HFFc6 (cell line): ENCODE results near the gene RPS6KA3. TPM values are rescaled to one million over a fixed set of nuclear protein-coding genes. Genes with fewer than 3 reads are reported as not detected.
"Not testable (repeated sequence)": the region's sequence is repeated elsewhere in the genome, so short reads cannot be mapped to it uniquely, and the experiment has no call there.

Experiments used
- DNase-seq: peaks from one replicate; pipeline ENCODE4 v3.0.0-alpha.2; 2018
- H3K27ac Mint-ChIP-seq: 2 replicates; pipeline ENCODE4 v1.8.0; 2020; ENCODE audit warnings: mild to moderate bottlenecking, mixed read lengths
- H3K27me3 Mint-ChIP-seq: 2 replicates; pipeline ENCODE4 v1.8.0; 2021; ENCODE audit warnings: mild to moderate bottlenecking, moderate library complexity, mixed read lengths; ENCODE audit not compliant: insufficient read depth
- H3K36me3 Mint-ChIP-seq: 2 replicates; pipeline ENCODE4 v1.8.0; 2021; ENCODE audit warnings: low read depth, mixed read lengths
- H3K4me1 Mint-ChIP-seq: 2 replicates; pipeline ENCODE4 v1.8.0; 2020; ENCODE audit warnings: low read depth, mixed read lengths
- H3K4me3 Mint-ChIP-seq: 2 replicates; pipeline ENCODE4 v1.8.0; 2020; ENCODE audit warnings: mild to moderate bottlenecking, moderate library complexity, mixed read lengths
- H3K9me3 Mint-ChIP-seq: 2 replicates; pipeline ENCODE4 v1.8.0; 2020; ENCODE audit warnings: mild to moderate bottlenecking, mixed read lengths
- CTCF ChIP-seq: fragments of 200-600 bp; sonication (generic); IDR thresholded peaks from 2 replicates; pipeline ENCODE4 v1.5.0; 2021; ENCODE audit warnings: antibody characterized with exemption, mild to moderate bottlenecking
- total RNA-seq, 6 experiments: library from RNA; stranded (reverse); fragmentation: NEBNext Ultra II Directional; extraction: Animal tissue kit (Norgen Biotek cat#: 25700); gene quantifications; 2 replicates in 1 of 6; 3 replicates in 5 of 6; pipeline ENCODE4 v1.2.3, GENCODE V29; 2021

Gene RPS6KA3
- total RNA-seq, 6 experiments from 2014 or later = 21.5 to 28.3 (median 24.7) TPM

DNA sequence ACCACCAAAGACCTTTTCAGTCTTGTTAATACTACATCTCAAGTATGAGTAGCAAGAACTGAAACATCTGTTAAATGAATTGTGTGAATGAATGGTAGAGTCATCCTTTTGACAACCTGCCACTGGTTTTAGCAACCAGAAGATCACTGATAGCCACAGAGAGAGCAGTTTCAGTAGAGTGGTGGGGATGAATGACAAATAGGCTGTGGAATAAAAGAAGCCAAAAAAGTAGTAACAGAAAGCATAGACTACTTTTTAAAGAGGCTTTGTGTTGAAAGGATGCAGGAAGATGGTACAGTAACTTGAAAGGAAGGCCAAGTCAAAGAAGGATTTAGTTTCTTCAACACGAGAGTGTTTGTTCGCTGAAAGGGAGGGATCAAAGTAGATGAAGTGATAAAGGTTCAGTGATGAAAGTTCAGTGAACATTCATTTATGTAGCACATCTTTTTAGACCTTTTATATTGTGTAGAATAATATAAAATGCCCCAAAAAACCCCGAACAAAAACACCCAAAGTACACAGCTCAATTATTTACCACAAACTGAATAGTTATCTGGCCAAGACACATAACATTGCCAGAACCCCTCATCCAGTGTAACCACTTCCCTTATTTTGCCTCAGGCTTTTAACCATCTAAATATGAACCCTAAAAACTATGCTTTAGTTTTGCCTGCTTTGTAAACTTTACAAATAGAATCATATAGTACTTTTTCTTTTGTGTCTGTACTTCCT, 84.9 kb downstream of the RPS6KA3 start:
- TF ChIP-seq CTCF = no peak
- H3K4me1 Mint-ChIP-seq = no peaks in the 10 kb centered on the region
- H3K27me3 Mint-ChIP-seq = no peaks in the 10 kb centered on the region
- no peaks in the 10 kb centered on the region; the same call in 1 of the 2 replicates for H3K36me3 Mint-ChIP-seq
- no peaks in the 10 kb centered on the region for H3K9me3 Mint-ChIP-seq
- DNase-seq = no peak
- H3K4me3 Mint-ChIP-seq = no peak overlapping the region
- no peak overlapping the region for H3K27ac Mint-ChIP-seq

DNA sequence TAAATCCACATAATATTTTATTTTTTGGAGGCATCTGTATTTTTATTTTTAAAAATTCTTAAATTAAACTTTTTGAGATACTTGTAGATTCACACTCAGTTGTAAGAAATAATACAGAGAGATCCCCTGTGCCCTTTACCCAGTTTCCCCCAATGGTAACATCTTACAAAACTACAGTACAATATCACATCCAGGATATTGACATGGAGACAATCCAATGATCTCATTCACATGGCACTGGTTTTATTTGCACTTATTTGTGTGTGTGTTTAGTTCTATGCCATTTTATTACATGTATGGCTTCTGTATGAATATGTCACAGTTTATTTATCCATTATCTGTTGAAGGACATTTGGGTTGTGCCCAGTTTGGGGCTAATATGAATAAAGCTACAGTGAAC, 89.6 kb downstream of the RPS6KA3 start:
- no peak overlapping the region for H3K27ac Mint-ChIP-seq
- no peak for DNase-seq
- H3K4me1 Mint-ChIP-seq = no peaks in the 10 kb centered on the region
- H3K4me3 Mint-ChIP-seq = no peak overlapping the region
- H3K9me3 Mint-ChIP-seq = no peaks in the 10 kb centered on the region
- no peaks in the 10 kb centered on the region for H3K27me3 Mint-ChIP-seq
- TF ChIP-seq CTCF = no peak
- no peaks in the 10 kb centered on the region for H3K36me3 Mint-ChIP-seq

DNA sequence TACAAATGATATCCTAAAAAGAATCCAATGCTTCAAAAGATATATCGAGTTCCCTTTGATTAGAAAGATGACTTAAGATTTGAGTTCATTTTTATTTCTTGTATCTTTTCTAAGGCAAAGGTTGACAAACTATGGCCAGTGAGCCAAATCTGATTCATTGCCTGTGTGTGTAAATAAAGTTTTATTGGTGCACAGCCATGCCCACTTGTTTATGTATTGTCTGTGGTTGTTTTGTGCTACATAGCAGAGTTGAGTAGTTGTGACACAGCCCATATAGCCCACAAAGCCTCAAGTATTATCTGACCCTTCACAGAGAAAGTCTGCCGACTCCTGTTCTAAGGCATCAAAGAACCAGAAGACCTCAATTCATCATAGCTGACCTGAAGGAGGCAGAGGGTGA, 92.9 kb downstream of the RPS6KA3 start:
- Mint-ChIP-seq H3K4me1 (no peaks in the 10 kb centered on the region), H3K27ac (no peak overlapping the region), H3K4me3 (no peak overlapping the region), H3K27me3 (no peaks in the 10 kb centered on the region), H3K9me3 (no peaks in the 10 kb centered on the region), H3K36me3 (no peaks in the 10 kb centered on the region)
- DNase-seq = no peak
- no peak for TF ChIP-seq CTCF

- H3K27me3 Mint-ChIP-seq = no peaks in the 10 kb centered on the region; the same call in 1 of the 2 replicates
- H3K9me3 Mint-ChIP-seq = no peaks in the 10 kb centered on the region
- no peaks in the 10 kb centered on the region for H3K36me3 Mint-ChIP-seq
- H3K4me1 Mint-ChIP-seq = no peaks in the 10 kb centered on the region
- TF ChIP-seq CTCF = no peak
- no peak for DNase-seq
- H3K4me3 Mint-ChIP-seq = no peak overlapping the region
- H3K27ac Mint-ChIP-seq = no peak overlapping the region
Measured at GRCh38 chrX:20173313-20173712, 93.4 kb downstream of the RPS6KA3 start.

GRCh38 chrX:20171887-20172286, 94.8 kb downstream of the RPS6KA3 start:
- Mint-ChIP-seq H3K27me3 (no peaks in the 10 kb centered on the region; the same call in 1 of the 2 replicates), H3K9me3 (no peaks in the 10 kb centered on the region), H3K4me1 (no peaks in the 10 kb centered on the region), H3K4me3 (no peak overlapping the region), H3K36me3 (no peaks in the 10 kb centered on the region), H3K27ac (no peak overlapping the region)
- no peak for DNase-seq
- TF ChIP-seq CTCF = no peak

GRCh38 chrX:20162516-20162915, 104.2 kb downstream of the RPS6KA3 start:
- H3K9me3 Mint-ChIP-seq, H3K4me3 Mint-ChIP-seq, H3K27ac Mint-ChIP-seq, H3K27me3 Mint-ChIP-seq, DNase-seq, H3K4me1 Mint-ChIP-seq: not testable (repeated sequence)
- peaks cover 13% of the 10 kb centered on the region; the same call in 1 of the 2 replicates for H3K36me3 Mint-ChIP-seq
